GM23248 (cell line): Measurements from ENCODE around the gene ISM1. TPM values are rescaled to one million over a fixed set of nuclear protein-coding genes. Genes with fewer than 3 reads are reported as not detected.

Experiments
- DNase-seq: peaks from one replicate; pipeline ENCODE4 v3.0.0-alpha.2; 2015
- H2AFZ ChIP-seq: fragments of 200-600 bp; sonication (generic); 2 replicates; pipeline ENCODE4 v1.6.1; 2016; ENCODE audit warnings: antibody characterized with exemption
- H3F3A ChIP-seq: fragments of 200-600 bp; sonication (generic); 2 replicates; pipeline ENCODE4 v1.6.1; 2016; ENCODE audit warnings: mild to moderate bottlenecking, antibody characterized with exemption, mixed run types; ENCODE audit not compliant: insufficient read depth
- H3K27ac ChIP-seq: fragments of 200-600 bp; sonication (generic); 2 replicates; pipeline ENCODE4 v1.5.1; 2016; ENCODE audit warnings: mild to moderate bottlenecking
- H3K27me3 ChIP-seq: fragments of 200-600 bp; sonication (generic); replicated peaks from 2 replicates; pipeline ENCODE4 v1.6.1; 2016; ENCODE audit warnings: mild to moderate bottlenecking; ENCODE audit not compliant: insufficient read depth
- H3K36me3 ChIP-seq: fragments of 200-600 bp; sonication (generic); 2 replicates; pipeline ENCODE4 v1.6.1; 2016; ENCODE audit warnings: low read depth, mild to moderate bottlenecking
- H3K4me1 ChIP-seq: fragments of 200-600 bp; sonication (generic); 2 replicates; pipeline ENCODE4 v1.6.1; 2016; ENCODE audit warnings: mild to moderate bottlenecking; ENCODE audit not compliant: insufficient read depth
- H3K4me2 ChIP-seq: fragments of 200-600 bp; sonication (generic); one replicate; pipeline ENCODE4 v1.6.1; 2016; ENCODE audit warnings: mild to moderate bottlenecking; ENCODE audit not compliant: unreplicated experiment
- H3K4me3 ChIP-seq: fragments of 200-600 bp; sonication (generic); 2 replicates; pipeline ENCODE4 v1.5.1; 2016; ENCODE audit warnings: mild to moderate bottlenecking
- H3K79me2 ChIP-seq: fragments of 200-600 bp; sonication (generic); 2 replicates; pipeline ENCODE4 v1.6.1; 2016; ENCODE audit warnings: mild to moderate bottlenecking; ENCODE audit not compliant: insufficient read depth
- H3K9ac ChIP-seq: fragments of 200-600 bp; sonication (generic); 2 replicates; pipeline ENCODE4 v1.6.1; 2016; ENCODE audit warnings: mild to moderate bottlenecking
- H3K9me2 ChIP-seq: fragments of 200-600 bp; sonication (generic); 2 replicates; pipeline ENCODE4 v1.6.1; 2016; ENCODE audit warnings: mixed run types, mild to moderate bottlenecking, moderate library complexity; ENCODE audit not compliant: insufficient read depth
- H3K9me3 ChIP-seq: fragments of 200-600 bp; sonication (generic); one replicate; pipeline ENCODE4 v1.6.1; 2017; ENCODE audit warnings: low read depth
- H4K20me1 ChIP-seq: fragments of 200-600 bp; sonication (generic); 2 replicates; pipeline ENCODE4 v1.6.0; 2016; ENCODE audit not compliant: insufficient read depth
- EZH2 ChIP-seq: fragments of 200-600 bp; sonication (generic); IDR thresholded peaks from 2 replicates; pipeline ENCODE4 v1.6.1; 2018; ENCODE audit warnings: antibody characterized with exemption, mild to moderate bottlenecking; ENCODE audit not compliant: insufficient read depth, poor library complexity, severe bottlenecking
- EZH2phosphoT487 ChIP-seq: fragments of 200-600 bp; sonication (generic); IDR thresholded peaks from 2 replicates; pipeline ENCODE4 v1.6.1; 2018; ENCODE audit warnings: antibody characterized with exemption, moderate library complexity, mild to moderate bottlenecking, low read depth; ENCODE audit not compliant: insufficient read depth
- WGBS, 2 experiments: methylation state at CpG; one replicate each; pipeline ENCODE4 v1.1.6; 2015 to 2017; ENCODE audit warnings: low lambda C conversion rate in 2 of 2, low coverage in 1 of 2; ENCODE audit errors: missing lambda C conversion rate in 2 of 2; 5-methylcytosine and 5-hydroxymethylcytosine counted together
- in situ Hi-C: fragments of 300-500 bp; cut with MboI; formaldehyde crosslinking; loops from 2 replicates; pipeline ENCODE4 v1.15.0; 2020
- polyA plus RNA-seq: library from polyadenylated mRNA; unstranded; fragments of >200 nt; fragmentation: Nextera tagmentation; extraction: Ambion mirVana; gene quantifications from 2 replicates; pipeline ENCODE4 v1.2.1, GENCODE V29; 2016
- total RNA-seq: library from RNA; depleted of rRNA; stranded (reverse); fragments of >200 nt; shearing (Covaris generic); gene quantifications from 2 replicates; pipeline ENCODE4 v1.2.3, GENCODE V29; 2014

ISM1 gene
- total and polyA plus RNA-seq, 2 experiments from 2014 or later: 0.06 TPM; not detected in 1

- no peaks in the 10 kb centered on the region for H3F3A ChIP-seq
- H3K36me3 ChIP-seq: no peaks in the 10 kb centered on the region
- H3K27me3 ChIP-seq: no peaks in the 10 kb centered on the region
- no peaks in the 10 kb centered on the region for H3K9me2 ChIP-seq
- no peaks in the 10 kb centered on the region for H3K9me3 ChIP-seq
- no peaks in the 10 kb centered on the region for H3K79me2 ChIP-seq
- no peak for TF ChIP-seq EZH2phosphoT487
- no peak for TF ChIP-seq EZH2
- H2AFZ ChIP-seq: no peak overlapping the region
- H3K4me1 ChIP-seq: no peaks in the 10 kb centered on the region
- no peaks in the 10 kb centered on the region for H4K20me1 ChIP-seq
- in situ Hi-C loops: no loop called here
- H3K4me3 ChIP-seq: no peak overlapping the region
- no peak for DNase-seq
- H3K27ac ChIP-seq: no peak overlapping the region
- no peak overlapping the region for H3K9ac ChIP-seq
- H3K4me2 ChIP-seq: no peak overlapping the region
- WGBS, 2 experiments: 76 to 77% methylated on average over 6 of the region's 6 CpGs
These were observed 64.3 kb downstream of the ISM1 start for GRCh38 chr20:13285408-13285807.

- Histone ChIP-seq H4K20me1 (no peaks in the 10 kb centered on the region), H3K4me3 (no peak overlapping the region), H3K27me3 (no peaks in the 10 kb centered on the region; the same call in 1 of the 2 replicates), H2AFZ (no peak overlapping the region), H3K36me3 (no peaks in the 10 kb centered on the region), H3K27ac (no peak overlapping the region), H3K4me2 (no peak overlapping the region), H3K9me2 (no peaks in the 10 kb centered on the region), H3K79me2 (no peaks in the 10 kb centered on the region), H3K9ac (no peak overlapping the region), H3K4me1 (no peaks in the 10 kb centered on the region), H3K9me3 (no peaks in the 10 kb centered on the region), H3F3A (no peaks in the 10 kb centered on the region)
- DNase-seq: no peak
- TF ChIP-seq EZH2phosphoT487 (no peak), EZH2 (no peak)
- 82 to 83% methylated on average over 5 of the region's 5 CpGs for WGBS, 2 experiments
- in situ Hi-C loops: no loop called here
These were observed 65.0 kb downstream of the ISM1 start for GRCh38 chr20:13286052-13286451.

GRCh38 chr20:13286607-13287006 is 65.5 kb downstream of the ISM1 start:
- H3K9me2 ChIP-seq: no peaks in the 10 kb centered on the region
- TF ChIP-seq EZH2phosphoT487 (no peak), EZH2 (no peak)
- no peaks in the 10 kb centered on the region for H3K9me3 ChIP-seq
- H3K4me2 ChIP-seq: no peak overlapping the region
- H3K79me2 ChIP-seq: no peaks in the 10 kb centered on the region
- DNase-seq: no peak
- no peaks in the 10 kb centered on the region for H4K20me1 ChIP-seq
- H3K27ac ChIP-seq: no peak overlapping the region
- H3K4me3 ChIP-seq: no peak overlapping the region
- H3F3A ChIP-seq: no peaks in the 10 kb centered on the region
- H3K36me3 ChIP-seq: no peaks in the 10 kb centered on the region
- H2AFZ ChIP-seq: no peak overlapping the region
- no peak overlapping the region for H3K9ac ChIP-seq
- H3K27me3 ChIP-seq: no peaks in the 10 kb centered on the region; the same call in 1 of the 2 replicates
- no peaks in the 10 kb centered on the region for H3K4me1 ChIP-seq
- in situ Hi-C loops: no loop called here
- WGBS, 2 experiments: 72 to 77% methylated on average over 7 of the region's 7 CpGs

- no peak for TF ChIP-seq EZH2
- no peak for TF ChIP-seq EZH2phosphoT487
- Histone ChIP-seq H3K79me2 (no peaks in the 10 kb centered on the region), H2AFZ (no peak overlapping the region), H4K20me1 (no peaks in the 10 kb centered on the region), H3K9me3 (no peaks in the 10 kb centered on the region), H3K9me2 (no peaks in the 10 kb centered on the region), H3K9ac (no peak overlapping the region), H3K27me3 (no peaks in the 10 kb centered on the region; the same call in 1 of the 2 replicates), H3K4me3 (no peak overlapping the region), H3K4me1 (no peaks in the 10 kb centered on the region), H3K27ac (no peak overlapping the region), H3K4me2 (no peak overlapping the region), H3F3A (no peaks in the 10 kb centered on the region), H3K36me3 (no peaks in the 10 kb centered on the region)
- 83 to 88% methylated on average over 12 of the region's 12 CpGs for WGBS, 2 experiments
- no peak for DNase-seq
- in situ Hi-C loops: no loop called here
These were observed 67.3 kb downstream of the ISM1 start for GRCh38 chr20:13288357-13288756.

GRCh38 chr20:13289031-13289430 is 68.0 kb downstream of the ISM1 start:
- TF ChIP-seq EZH2 (no peak), EZH2phosphoT487 (no peak)
- DNase-seq: no peak

More at GRCh38 chr20:13289031-13289430, 68.0 kb downstream of the ISM1 start:
- H3K36me3 ChIP-seq: no peaks in the 10 kb centered on the region
- no peak overlapping the region for H3K4me3 ChIP-seq
- 80 to 84% methylated on average over 6 of the region's 6 CpGs for WGBS, 2 experiments
- H3K9me3 ChIP-seq: no peaks in the 10 kb centered on the region
- no peak overlapping the region for H3K4me2 ChIP-seq
- no peaks in the 10 kb centered on the region for H4K20me1 ChIP-seq
- no peak overlapping the region for H3K9ac ChIP-seq
- H3F3A ChIP-seq: no peaks in the 10 kb centered on the region
- no peaks in the 10 kb centered on the region for H3K79me2 ChIP-seq
- H2AFZ ChIP-seq: no peak overlapping the region
- in situ Hi-C loops: no loop called here
- H3K4me1 ChIP-seq: no peaks in the 10 kb centered on the region
- no peaks in the 10 kb centered on the region; the same call in 1 of the 2 replicates for H3K27me3 ChIP-seq
- no peaks in the 10 kb centered on the region for H3K9me2 ChIP-seq
- H3K27ac ChIP-seq: no peak overlapping the region
